Mucosa of descending colon (tissue), 3 donors: ENCODE results near the gene GPR142. TPM values are rescaled to one million over a fixed set of nuclear protein-coding genes. Genes with fewer than 3 reads are reported as not detected.

ENCODE experiments used
- ATAC-seq: fragments of 200-7000 bp; cut with Tn5 transposase; one replicate; pipeline ENCODE4 v1.9.1; 2020; ENCODE audit warnings: mild to moderate bottlenecking, moderate library complexity
- DNase-seq, 3 donors: peaks; one replicate each; pipeline ENCODE4 v3.0.0-alpha.2; 2020
- H3K36me3 ChIP-seq: fragments of 200-600 bp; one replicate; pipeline ENCODE4 v1.8.0; 2021; ENCODE audit warnings: low read depth, mild to moderate bottlenecking
- H3K4me1 ChIP-seq: fragments of 200-600 bp; one replicate; pipeline ENCODE4 v1.8.0; 2021; ENCODE audit warnings: low read depth, mild to moderate bottlenecking
- H3K4me3 ChIP-seq: fragments of 200-600 bp; one replicate; pipeline ENCODE4 v1.8.0; 2021; ENCODE audit warnings: mild to moderate bottlenecking
- H3K9me3 ChIP-seq: fragments of 200-600 bp; one replicate; pipeline ENCODE4 v1.8.0; 2021; ENCODE audit warnings: mild to moderate bottlenecking
- intact Hi-C, 2 donors: fragments of 100-400 bp; cut with DNase I in 1 of 2; cut with micrococcal nuclease in 1 of 2; formaldehyde crosslinking; loops; one replicate each; pipeline versions ENCODE4 v1.11.0 to v1.11.1; 2022; cut with DNase I, micrococcal nuclease
- total RNA-seq, 3 donors: library from RNA; stranded (reverse); fragmentation: NEBNext Ultra II Directional in 2 of 3; extraction: Animal tissue kit (Norgen Biotek cat#: 25700) in 2 of 3; gene quantifications; one replicate each; pipeline versions ENCODE4 v1.2.1 to v1.2.4, GENCODE V29; 2021 to 2023
- TF ChIP-seq, protein P1 (sequence below): fragments of 200-600 bp; IDR thresholded peaks from one replicate; pipeline ENCODE4 v1.8.0; 2022; ENCODE audit warnings: antibody characterized with exemption, mild to moderate bottlenecking
- donor health status: DM: no; HTN: no; CAD: no; lungs with moderate emphysema.
- donor health status: DM: no; HTN: no; CAD: no.
- donor health status: DM: no; HTN: yes; CAD: no.

Gene GPR142
- total RNA-seq, 3 donors from 2014 or later: 0.17 TPM; not detected in 2

DNA sequence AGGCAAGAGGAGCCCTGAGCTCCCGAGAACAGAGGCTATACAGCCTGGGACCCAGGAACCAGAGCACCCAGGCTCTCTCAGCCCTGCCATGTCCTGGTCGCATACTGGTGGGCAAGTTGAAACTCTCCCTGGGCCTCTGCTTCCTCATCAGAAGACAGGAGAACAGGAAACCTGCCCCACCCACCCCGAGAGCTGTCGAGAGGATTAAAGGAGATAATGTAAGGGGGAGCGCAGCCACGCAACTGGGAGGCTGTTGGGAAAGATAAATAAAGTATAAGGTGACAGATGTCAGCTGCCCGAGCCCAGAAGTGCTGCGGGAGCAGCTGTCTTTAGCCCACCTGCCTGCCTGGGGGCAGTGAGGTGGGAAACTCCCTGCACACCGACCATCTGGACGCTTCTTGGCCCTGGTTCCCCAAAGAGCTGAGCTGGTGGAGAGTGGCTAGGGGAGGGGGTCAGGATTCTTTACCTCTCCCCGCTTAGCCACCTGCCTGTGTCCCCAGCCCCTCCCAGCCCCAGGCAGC is 34.5 kb upstream of the GPR142 start:
- no peaks in the 10 kb centered on the region for H3K36me3 ChIP-seq
- peak; percentile 55 for ATAC-seq
- no peaks in the 10 kb centered on the region for H3K4me1 ChIP-seq
- peak in 2 of 3 donors; percentile 45 to 49 for DNase-seq
- TF ChIP-seq, protein P1, sequence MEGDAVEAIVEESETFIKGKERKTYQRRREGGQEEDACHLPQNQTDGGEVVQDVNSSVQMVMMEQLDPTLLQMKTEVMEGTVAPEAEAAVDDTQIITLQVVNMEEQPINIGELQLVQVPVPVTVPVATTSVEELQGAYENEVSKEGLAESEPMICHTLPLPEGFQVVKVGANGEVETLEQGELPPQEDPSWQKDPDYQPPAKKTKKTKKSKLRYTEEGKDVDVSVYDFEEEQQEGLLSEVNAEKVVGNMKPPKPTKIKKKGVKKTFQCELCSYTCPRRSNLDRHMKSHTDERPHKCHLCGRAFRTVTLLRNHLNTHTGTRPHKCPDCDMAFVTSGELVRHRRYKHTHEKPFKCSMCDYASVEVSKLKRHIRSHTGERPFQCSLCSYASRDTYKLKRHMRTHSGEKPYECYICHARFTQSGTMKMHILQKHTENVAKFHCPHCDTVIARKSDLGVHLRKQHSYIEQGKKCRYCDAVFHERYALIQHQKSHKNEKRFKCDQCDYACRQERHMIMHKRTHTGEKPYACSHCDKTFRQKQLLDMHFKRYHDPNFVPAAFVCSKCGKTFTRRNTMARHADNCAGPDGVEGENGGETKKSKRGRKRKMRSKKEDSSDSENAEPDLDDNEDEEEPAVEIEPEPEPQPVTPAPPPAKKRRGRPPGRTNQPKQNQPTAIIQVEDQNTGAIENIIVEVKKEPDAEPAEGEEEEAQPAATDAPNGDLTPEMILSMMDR: no peak
- no peak overlapping the region for H3K4me3 ChIP-seq
- intact Hi-C loops: no loop called here
- no peaks in the 10 kb centered on the region for H3K9me3 ChIP-seq

DNA sequence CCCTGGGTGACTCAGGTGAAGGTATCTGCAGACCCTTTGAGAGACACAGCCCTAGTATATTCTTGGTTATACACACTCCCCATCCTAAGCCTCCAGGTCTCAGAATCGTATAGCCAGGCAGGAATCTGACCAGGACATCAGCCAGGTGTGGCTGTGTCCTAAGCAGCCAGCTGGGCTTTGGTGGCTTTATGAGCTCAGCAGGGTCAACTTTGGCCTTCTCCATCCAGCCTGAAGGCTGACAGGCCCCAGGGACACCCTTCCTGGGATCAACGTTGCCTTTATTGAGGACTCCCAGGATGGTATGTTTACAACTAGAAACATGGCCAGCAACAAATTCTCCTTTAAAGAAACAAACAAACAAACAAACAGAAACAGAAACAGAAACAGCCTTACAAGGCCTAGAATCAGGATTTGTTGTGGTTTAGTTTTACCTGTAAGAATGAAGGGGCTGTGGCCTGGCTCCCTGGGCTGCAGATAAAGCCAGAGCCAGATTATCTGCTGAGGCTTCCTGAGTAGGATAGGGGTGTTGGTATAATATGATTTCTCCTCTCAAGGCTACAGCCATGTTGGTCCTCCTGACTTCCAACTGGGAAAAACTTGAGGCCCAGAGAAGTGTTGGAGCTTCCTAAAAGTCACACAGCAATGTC is 32.8 kb upstream of the GPR142 start:
- H3K4me3 ChIP-seq: no peak overlapping the region
- no peaks in the 10 kb centered on the region for H3K4me1 ChIP-seq
- TF ChIP-seq, protein P1: no peak
- no peak for DNase-seq
- no peaks in the 10 kb centered on the region for H3K9me3 ChIP-seq
- no peaks in the 10 kb centered on the region for H3K36me3 ChIP-seq
- intact Hi-C loops: no loop called here
- ATAC-seq: no peak

DNA sequence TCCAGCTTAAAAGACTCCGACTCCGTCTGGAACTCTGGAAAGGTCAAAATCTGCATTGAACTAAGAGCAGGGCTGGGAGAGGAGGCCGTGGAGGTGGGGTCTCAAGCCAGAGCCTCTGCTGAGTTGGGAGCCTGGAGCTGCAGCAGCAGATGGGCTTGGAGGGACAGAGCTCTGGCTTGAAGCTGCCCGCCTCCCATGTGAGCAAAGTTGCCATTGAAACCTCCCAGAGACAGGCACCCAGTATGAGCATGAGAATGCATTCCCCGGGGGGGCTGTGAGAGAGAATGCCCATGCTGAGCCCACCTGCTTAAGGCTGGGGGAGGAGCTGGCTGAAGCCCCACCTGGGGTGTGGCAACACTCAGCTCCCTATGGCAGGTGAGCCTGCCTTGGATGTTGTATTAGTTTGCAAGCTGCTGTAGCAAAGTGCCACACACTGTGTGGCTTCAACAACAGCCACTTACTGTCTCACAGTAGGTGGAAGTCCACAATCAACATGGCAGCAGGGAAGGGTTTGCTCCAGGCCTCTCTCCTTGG is 31.7 kb upstream of the GPR142 start:
- DNase-seq: no peak
- Histone ChIP-seq H3K9me3 (no peaks in the 10 kb centered on the region), H3K4me1 (no peaks in the 10 kb centered on the region), H3K36me3 (no peaks in the 10 kb centered on the region), H3K4me3 (no peak overlapping the region)
- no peak for ATAC-seq
- TF ChIP-seq, protein P1: no peak
- intact Hi-C loops: no loop called here

DNA sequence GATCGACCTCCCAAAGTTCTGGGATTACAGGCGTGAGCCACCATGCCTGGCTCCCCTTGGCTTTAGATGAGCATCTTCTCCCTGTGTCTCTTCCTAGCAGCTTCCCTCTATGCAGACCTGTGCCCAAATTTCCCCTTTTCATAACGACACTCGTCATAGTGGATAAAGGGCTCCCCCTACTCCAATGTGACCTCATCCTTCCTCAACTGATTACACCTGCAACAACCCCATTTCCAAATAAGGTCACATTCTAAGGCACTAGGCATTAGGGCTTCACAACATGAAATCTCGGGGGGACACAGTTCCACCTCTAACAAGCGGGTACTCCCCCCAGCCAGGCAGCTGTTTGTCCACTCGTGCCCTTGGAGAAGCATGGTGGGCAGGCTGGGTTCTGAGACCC is 31.0 kb upstream of the GPR142 start:
- intact Hi-C loops: no loop called here
- DNase-seq (no peak), ATAC-seq (no peak)
- no peaks in the 10 kb centered on the region for H3K36me3 ChIP-seq
- no peaks in the 10 kb centered on the region for H3K9me3 ChIP-seq
- TF ChIP-seq, protein P1: no peak
- H3K4me1 ChIP-seq: no peaks in the 10 kb centered on the region
- no peak overlapping the region for H3K4me3 ChIP-seq

DNA sequence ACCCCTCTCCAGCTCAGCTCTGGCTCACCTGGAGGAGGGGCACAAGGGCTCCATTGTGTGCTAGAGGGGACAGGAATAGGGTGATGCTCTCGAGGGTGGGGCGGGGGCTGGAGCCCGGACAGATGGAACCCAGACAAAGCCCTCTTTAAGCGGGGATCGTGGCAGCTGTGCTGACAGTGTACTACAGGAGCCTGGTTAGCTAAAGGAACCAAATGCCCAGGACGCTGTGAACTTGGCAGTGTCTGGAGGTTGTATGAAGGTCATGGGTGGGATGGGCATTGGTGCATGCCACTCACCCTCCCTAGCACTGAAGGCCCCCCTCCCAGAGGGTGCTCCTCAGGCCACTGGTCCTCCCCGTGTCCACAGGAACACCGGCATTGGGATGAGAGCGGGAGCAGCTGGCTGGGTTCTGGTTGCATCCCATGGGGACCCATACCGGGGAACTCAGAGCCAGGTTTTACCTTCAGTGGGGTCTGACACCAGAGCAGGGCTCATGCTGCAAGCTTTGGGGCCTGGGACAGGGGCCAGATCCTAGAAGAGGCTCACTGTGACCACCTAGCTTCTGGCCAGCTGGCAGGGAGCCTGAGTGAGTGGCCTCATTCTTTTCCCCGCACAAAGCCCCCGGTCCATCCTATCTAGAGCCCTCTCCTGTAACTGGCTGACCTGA is 29.3 kb upstream of the GPR142 start:
- H3K36me3 ChIP-seq: no peaks in the 10 kb centered on the region
- no peak for DNase-seq
- no peaks in the 10 kb centered on the region for H3K9me3 ChIP-seq
- no peak overlapping the region for H3K4me3 ChIP-seq
- TF ChIP-seq, protein P1: no peak
- intact Hi-C loops: no loop called here
- no peaks in the 10 kb centered on the region for H3K4me1 ChIP-seq
- ATAC-seq: peak; percentile 16
